SKM-1 (cell line): ENCODE measurements around the gene PAN2.
"Not testable (repeated sequence)": the region's sequence is repeated elsewhere in the genome, so short reads cannot be mapped to it uniquely, and the experiment has no call there.

ENCODE experiments used
- DNase-seq: peaks from one replicate; lab custom pipeline; 2025; ENCODE audit not compliant: unreplicated experiment; lab: John Stamatoyannopoulos, UW

PAN2 gene

GRCh38 chr12:56272468-56272867 lies 61.3 kb downstream of the PAN2 start:
- not testable (repeated sequence) for DNase-seq

GRCh38 chr12:56271031-56271430 lies 62.8 kb downstream of the PAN2 start:
- DNase-seq, result no peak

GRCh38 chr12:56267443-56268071 lies 66.2 kb downstream of the PAN2 start:
- no peak for DNase-seq

GRCh38 chr12:56266693-56267442 lies 66.9 kb downstream of the PAN2 start, which contains the start of gene COQ10A:
Gene COQ10A, plus strand, starts transcription at chr12:56266942. Its CDS starts 177 bp downstream, at chr12:56267119.
- no peak for DNase-seq
